ENCODE data around the gene ZFR2.
A peak's percentile ranks its signal among the peaks of the same experiment; 100 is the strongest.
"Not testable (repeated sequence)": the region's sequence is repeated elsewhere in the genome, so short reads cannot be mapped to it uniquely, and the experiment has no call there.

Gene ZFR2

GRCh38 chr19:3868770-3869456 lies at the start of gene ZFR2:
Gene ZFR2, minus strand, starts transcription at chr19:3869038. Its CDS starts 21 bp downstream, at chr19:3869017.
- no peak for DNase-seq

GRCh38 chr19:3916033-3916432 lies 47.2 kb upstream of the ZFR2 start:
- DNase-seq: no peak

GRCh38 chr19:3914199-3914598 lies 45.4 kb upstream of the ZFR2 start:
- no peak for DNase-seq

- no peak for DNase-seq
Observed at GRCh38 chr19:3910105-3910504, 41.3 kb upstream of the ZFR2 start.

- DNase-seq: no peak
Observed at GRCh38 chr19:3908266-3909054, 39.6 kb upstream of the ZFR2 start.

- no peak for DNase-seq
Observed at GRCh38 chr19:3907626-3908265, 38.9 kb upstream of the ZFR2 start.

- no peak for DNase-seq
Observed at GRCh38 chr19:3904233-3904632, 35.4 kb upstream of the ZFR2 start.

GRCh38 chr19:3902317-3902973 lies 33.6 kb upstream of the ZFR2 start:
- no peak for DNase-seq

- DNase-seq: no peak
Observed at GRCh38 chr19:3899531-3900294, 30.9 kb upstream of the ZFR2 start.

- no peak for DNase-seq
Observed at GRCh38 chr19:3898426-3898825, 29.6 kb upstream of the ZFR2 start.

GRCh38 chr19:3897936-3898335 lies 29.1 kb upstream of the ZFR2 start:
- no peak for DNase-seq

- DNase-seq: no peak
Observed at GRCh38 chr19:3895788-3896187, 26.9 kb upstream of the ZFR2 start.

GRCh38 chr19:3894959-3895358 lies 26.1 kb upstream of the ZFR2 start:
- not testable (repeated sequence) for DNase-seq

- peak in 1 of 2 experiments; percentile 29 for DNase-seq
Observed at GRCh38 chr19:3893509-3894179, 24.8 kb upstream of the ZFR2 start.

- no peak for DNase-seq
Observed at GRCh38 chr19:3890591-3890990, 21.8 kb upstream of the ZFR2 start.

GRCh38 chr19:3882041-3882384 lies 13.2 kb upstream of the ZFR2 start:
- DNase-seq: no peak

GRCh38 chr19:3881272-3882040 lies 12.6 kb upstream of the ZFR2 start:
- no peak for DNase-seq

- no peak for DNase-seq
Observed at GRCh38 chr19:3880471-3881271, 11.8 kb upstream of the ZFR2 start, which contains the start of gene ATCAY. Gene ATCAY, plus strand, starts transcription at chr19:3880685. Its CDS starts 5,083 bp downstream, at chr19:3885768.

- DNase-seq: no peak
Observed at GRCh38 chr19:3879656-3880055, 10.8 kb upstream of the ZFR2 start.

- not testable (repeated sequence) for DNase-seq
Observed at GRCh38 chr19:3874695-3875094, 5.9 kb upstream of the ZFR2 start.

All from NCI-H446 (cell line).